H1 (cell line): Measurements from ENCODE around the gene L3MBTL4. TPM values are rescaled to one million over a fixed set of nuclear protein-coding genes. Genes with fewer than 3 reads are reported as not detected.

Experiments
- CTCF ChIP-seq, 3 experiments: IDR thresholded peaks; 1 replicate in 2 of 3; 2 replicates in 1 of 3; pipeline versions ENCODE4 v1.5.1 to v1.6.1; 2011; ENCODE audit warnings: low read length in 3 of 3, mild to moderate bottlenecking in 3 of 3, inconsistent platforms in 2 of 3, low read depth in 1 of 3, moderate library complexity in 1 of 3; ENCODE audit not compliant: insufficient read depth in 1 of 3; ENCODE audit errors: control extremely low read depth in 1 of 3
- polyA plus RNA-seq, 7 experiments: library from polyadenylated mRNA; depleted of rRNA in 3 of 7; stranded (reverse) in 5 of 7; unstranded in 2 of 7; fragments of >200 nt in 5 of 7; fragments of 200-250 nt in 2 of 7; gene quantifications; 1 replicate in 5 of 7; 2 replicates in 1 of 7; 4 replicates in 1 of 7; pipeline versions ENCODE4 v1.2.1 to v1.2.3, GENCODE V29; 2011 to 2013; ENCODE audit warnings: missing spikeins in 2 of 7, mixed read lengths in 2 of 7
- total RNA-seq: library from RNA; stranded (reverse); fragmentation: NEBNext Ultra II Directional; extraction: Animal tissue kit (Norgen Biotek cat#: 25700); gene quantifications from 2 replicates; pipeline ENCODE4 v1.2.1, GENCODE V29; 2021

L3MBTL4 gene
- total and polyA plus RNA-seq, 2 of the 8 experiments (the other 6 are each of a cell fraction or from before 2014, with no cell fraction given), result 1.0 to 2.1 TPM

- TF ChIP-seq CTCF (IDR thresholded peaks at IDR 0.05; ENCODE audit: control extremely low read depth in 1 of 3, insufficient read depth in 1 of 3, low read depth in 1 of 3, low read length in 3 of 3), result no peak
- TF ChIP-seq, all 59 proteins: peak for 0
Observed at GRCh38 chr18:6341303-6341702, 73.4 kb downstream of the L3MBTL4 start (continued).
